Retina (tissue), 1 donor: ENCODE measurements around the gene BOC.

Source experiments
- DNase-seq: peaks from one replicate; pipeline ENCODE4 v3.0.0-alpha.2; 2016

The BOC gene

GRCh38 chr3:113186566-113186965 is 24.8 kb upstream of the BOC start:
- no peak for DNase-seq

- DNase-seq, result peak; percentile 54
These were observed 18.1 kb upstream of the BOC start for GRCh38 chr3:113193288-113193687.

- no peak for DNase-seq
These were observed 17.6 kb upstream of the BOC start for GRCh38 chr3:113193719-113194118.

- no peak for DNase-seq
These were observed 16.4 kb upstream of the BOC start for GRCh38 chr3:113194823-113195401.

GRCh38 chr3:113200351-113200750 is 11.0 kb upstream of the BOC start:
- no peak for DNase-seq

GRCh38 chr3:113200946-113201345 is 10.4 kb upstream of the BOC start:
- DNase-seq, result no peak

- no peak for DNase-seq
These were observed 7.0 kb upstream of the BOC start for GRCh38 chr3:113204371-113204770.

- DNase-seq, result no peak
These were observed 5.9 kb upstream of the BOC start for GRCh38 chr3:113205481-113205880.

- peak; percentile 81 for DNase-seq
These were observed 590 bp upstream of the BOC start for GRCh38 chr3:113210604-113211329.

- DNase-seq, result peak; percentile 82
These were observed 940 bp downstream of the BOC start for GRCh38 chr3:113212150-113212843.

- DNase-seq, result no peak
These were observed 1.6 kb downstream of the BOC start for GRCh38 chr3:113212844-113213375.

GRCh38 chr3:113213896-113214587 is 2.7 kb downstream of the BOC start:
- no peak for DNase-seq

- DNase-seq, result no peak
These were observed 3.7 kb downstream of the BOC start for GRCh38 chr3:113214917-113215595.

- no peak for DNase-seq
These were observed 5.0 kb downstream of the BOC start for GRCh38 chr3:113216393-113216792.

GRCh38 chr3:113218011-113218680 is 6.8 kb downstream of the BOC start:
- DNase-seq, result no peak

- DNase-seq, result no peak
These were observed 7.3 kb downstream of the BOC start for GRCh38 chr3:113218681-113219045.

- DNase-seq, result no peak
These were observed 8.4 kb downstream of the BOC start for GRCh38 chr3:113219605-113220300.

- no peak for DNase-seq
These were observed 9.4 kb downstream of the BOC start for GRCh38 chr3:113220721-113221120.

- peak; percentile 28 for DNase-seq
These were observed 10.4 kb downstream of the BOC start for GRCh38 chr3:113221721-113222257.

- no peak for DNase-seq
These were observed 11.2 kb downstream of the BOC start for GRCh38 chr3:113222451-113223086.
